Naive thymus-derived CD4-positive, alpha-beta T cell (primary cell): ENCODE data around the gene C17orf50. TPM values are rescaled to one million over a fixed set of nuclear protein-coding genes. Genes with fewer than 3 reads are reported as not detected.

Experiments
- ATAC-seq: fragments of 150-1000 bp; cut with Tn5 transposase; 2 replicates; pipeline ENCODE4 v1.10.0; 2021; ENCODE audit warnings: mild to moderate bottlenecking, moderate library complexity
- CTCF ChIA-PET: fragments of 350-600 bp; sonication (Branson Sonifier 250); formaldehyde crosslinking; loops from one replicate; lab custom pipeline; 2021; ENCODE audit warnings: antibody characterized with exemption; lab: Charles Lee
- POLR2A ChIA-PET: fragments of 350-600 bp; sonication (Branson Sonifier 250); formaldehyde crosslinking; loops from one replicate; lab custom pipeline; 2021; ENCODE audit warnings: antibody characterized with exemption, inconsistent platforms; lab: Charles Lee
- DNase-seq, 9 donors: peaks; one replicate each; pipeline versions ENCODE4 v3.0.0 to v3.0.0-alpha.2; 2020 to 2022; ENCODE audit warnings: mixed read lengths in 1 of 9
- H3K27ac ChIP-seq: one replicate; pipeline ENCODE4 v1.7.0; 2013; ENCODE audit warnings: mild to moderate bottlenecking, low read depth, low read length, moderate library complexity
- H3K27me3 ChIP-seq, 2 donors: one replicate each; pipeline ENCODE4 v1.7.0; 2013; ENCODE audit warnings: low read length in 2 of 2, mild to moderate bottlenecking in 2 of 2, moderate library complexity in 2 of 2; ENCODE audit not compliant: control insufficient read depth in 2 of 2, insufficient read depth in 2 of 2
- H3K36me3 ChIP-seq, 3 experiments: 1 replicate in 2 of 3; 2 replicates in 1 of 3; pipeline ENCODE4 v1.7.0; 2013; ENCODE audit warnings: low read length in 3 of 3, mild to moderate bottlenecking in 3 of 3, moderate library complexity in 1 of 3; ENCODE audit not compliant: insufficient read depth in 3 of 3, control insufficient read depth in 2 of 3
- H3K4me1 ChIP-seq, 2 donors: one replicate each; pipeline ENCODE4 v1.7.0; 2013; ENCODE audit warnings: low read length in 2 of 2, mild to moderate bottlenecking in 2 of 2, moderate library complexity in 1 of 2; ENCODE audit not compliant: control insufficient read depth in 2 of 2, insufficient read depth in 2 of 2
- H3K4me3 ChIP-seq: 2 replicates; pipeline ENCODE4 v1.7.0; 2013; ENCODE audit warnings: mild to moderate bottlenecking, low read length
- H3K9me3 ChIP-seq, 3 experiments: 1 replicate in 2 of 3; 2 replicates in 1 of 3; pipeline ENCODE4 v1.7.0; 2013; ENCODE audit warnings: low read length in 3 of 3; ENCODE audit not compliant: control insufficient read depth in 2 of 3
- H3K27ac Mint-ChIP-seq, 9 donors: one replicate each; pipeline ENCODE4 v1.8.0; 2020 to 2022; ENCODE audit warnings: mixed read lengths in 9 of 9, mild to moderate bottlenecking in 8 of 9, moderate library complexity in 5 of 9, inconsistent platforms in 2 of 9
- H3K27me3 Mint-ChIP-seq, 5 donors: one replicate each; pipeline ENCODE4 v1.8.0; 2021 to 2022; ENCODE audit warnings: mixed read lengths in 5 of 5, mild to moderate bottlenecking in 1 of 5
- H3K36me3 Mint-ChIP-seq, 5 donors: one replicate each; pipeline ENCODE4 v1.8.0; 2020 to 2022; ENCODE audit warnings: mixed read lengths in 5 of 5, mild to moderate bottlenecking in 3 of 5, inconsistent platforms in 1 of 5
- H3K4me1 Mint-ChIP-seq, 7 donors: one replicate each; pipeline ENCODE4 v1.8.0; 2020 to 2022; ENCODE audit warnings: mixed read lengths in 7 of 7, mild to moderate bottlenecking in 3 of 7, inconsistent platforms in 1 of 7
- H3K4me3 Mint-ChIP-seq, 10 donors: one replicate each; pipeline ENCODE4 v1.8.0; 2020 to 2022; ENCODE audit warnings: mild to moderate bottlenecking in 10 of 10, mixed read lengths in 10 of 10, moderate library complexity in 6 of 10, inconsistent platforms in 2 of 10
- H3K9me3 Mint-ChIP-seq, 11 donors: one replicate each; pipeline ENCODE4 v1.8.0; 2020 to 2022; ENCODE audit warnings: mixed read lengths in 11 of 11, mild to moderate bottlenecking in 4 of 11, inconsistent platforms in 1 of 11, moderate library complexity in 1 of 11
- intact Hi-C, 2 donors: fragments of 100-400 bp; cut with micrococcal nuclease; formaldehyde crosslinking; loops; one replicate each; pipeline ENCODE4 v1.15.1; 2023
- polyA plus RNA-seq, 2 donors: library from polyadenylated mRNA; unstranded; fragments of 300-500 nt; fragmentation: Illumina TruSeq; gene quantifications; one replicate each; pipeline ENCODE4 v1.2.3, GENCODE V29; 2021
- total RNA-seq, 6 experiments: library from RNA in 5 of 6; stranded (reverse) in 5 of 6; gene quantifications; 1 replicate in 5 of 6; 2 replicates in 1 of 6; pipeline ENCODE4 v1.2.3 and lab custom pipeline; 2021 to 2026

C17orf50 gene
- total and polyA plus RNA-seq, 7 experiments from 2014 or later: 0.27 TPM; not detected in 6

GRCh38 chr17:35790841-35791240, 30.2 kb downstream of the C17orf50 start:
- no peak for ATAC-seq
- Histone ChIP-seq H3K27me3 (no peaks in the 10 kb centered on the region), H3K4me1 (peaks cover 3 to 34% of the 10 kb centered on the region in 2 donors), H3K36me3 (no peaks in the 10 kb centered on the region), H3K27ac (no peak overlapping the region), H3K4me3 (no peak overlapping the region), H3K9me3 (no peaks in the 10 kb centered on the region)
- ChIA-PET CTCF (no interaction called here), POLR2A (no interaction called here)
- Mint-ChIP-seq H3K4me3 (peak overlapping the region in 4 of 10 donors; percentile 17 to 84 (median 36)), H3K36me3 (no peaks in the 10 kb centered on the region), H3K27ac (peak overlapping the region in 6 of 9 donors; percentile 36 to 65 (median 58)), H3K9me3 (no peaks in the 10 kb centered on the region), H3K4me1 (peaks cover 5 to 84% (median 59%) of the 10 kb centered on the region in 7 donors), H3K27me3 (peaks cover 0 to 79% (median 11%) of the 10 kb centered on the region in 5 donors)
- intact Hi-C loops: no loop called here
- DNase-seq: no peak

- H3K4me3 ChIP-seq: no peak overlapping the region
- H3K9me3 Mint-ChIP-seq: no peaks in the 10 kb centered on the region
- H3K4me1 ChIP-seq: peaks cover 4 to 36% of the 10 kb centered on the region in 2 donors
- no peaks in the 10 kb centered on the region for H3K36me3 ChIP-seq
- no peaks in the 10 kb centered on the region for H3K9me3 ChIP-seq
- H3K36me3 Mint-ChIP-seq: no peaks in the 10 kb centered on the region
- ATAC-seq (no peak), DNase-seq (no peak)
- peak overlapping the region in 8 of 9 donors; percentile 18 to 71 (median 48) for H3K27ac Mint-ChIP-seq
- intact Hi-C loops: no loop called here
- H3K4me3 Mint-ChIP-seq: peak overlapping the region in 6 of 10 donors; percentile 11 to 88 (median 43)
- no peak overlapping the region for H3K27ac ChIP-seq
- ChIA-PET CTCF (interaction anchor here (0.9 to 7.1 kb wide), 6 partner anchors 10 to 30 kb away, joined by 3 to 41 read pairs (median 6); partner anchors contain the start of gene TAF15), POLR2A (interaction anchor here (1.0 kb wide), 1 partner anchor 9 kb away, joined by 3 read pairs; no protein-coding TSS in a partner anchor)
- H3K27me3 ChIP-seq: no peaks in the 10 kb centered on the region
- H3K4me1 Mint-ChIP-seq: peaks cover 5 to 85% (median 62%) of the 10 kb centered on the region in 7 donors
- peaks cover 0 to 83% (median 16%) of the 10 kb centered on the region in 5 donors for H3K27me3 Mint-ChIP-seq
These were observed 31.1 kb downstream of the C17orf50 start for GRCh38 chr17:35791681-35792350.

- H3K27me3 Mint-ChIP-seq: peaks cover 0 to 83% (median 19%) of the 10 kb centered on the region in 5 donors
- H3K9me3 Mint-ChIP-seq: no peaks in the 10 kb centered on the region
- no peak overlapping the region for H3K4me3 ChIP-seq
- POLR2A ChIA-PET: interaction anchor here (0.5 to 6.0 kb wide), 4 partner anchors 8 to 16 kb away, joined by 3 to 34 read pairs (median 4); partner anchors contain the start of gene TAF15
- ATAC-seq (no peak), DNase-seq (no peak)
- no peaks in the 10 kb centered on the region for H3K27me3 ChIP-seq
- H3K9me3 ChIP-seq: no peaks in the 10 kb centered on the region
- no peaks in the 10 kb centered on the region for H3K36me3 Mint-ChIP-seq
- H3K27ac ChIP-seq: no peak overlapping the region
- peak overlapping the region in 6 of 9 donors; percentile 30 to 72 (median 53) for H3K27ac Mint-ChIP-seq
- peaks cover 5 to 76% (median 55%) of the 10 kb centered on the region in 7 donors for H3K4me1 Mint-ChIP-seq
- peaks cover 4 to 33% of the 10 kb centered on the region in 2 donors for H3K4me1 ChIP-seq
- H3K4me3 Mint-ChIP-seq: peak overlapping the region; percentile 37 to 90 (median 84)
- CTCF ChIA-PET: interaction anchor here (1.3 to 7.1 kb wide), 5 partner anchors 9 to 28 kb away, joined by 3 to 41 read pairs (median 6); partner anchors contain the start of gene TAF15
- intact Hi-C loops: no loop called here
- no peaks in the 10 kb centered on the region for H3K36me3 ChIP-seq
These were observed 32.6 kb downstream of the C17orf50 start for GRCh38 chr17:35793257-35793656.

GRCh38 chr17:35795007-35795870, 34.6 kb downstream of the C17orf50 start, which contains the start of gene MMP28:
MMP28 (minus strand) TSS chr17:35795641; CDS start chr17:35795377, 264 bp downstream.
- Histone ChIP-seq H3K27ac (peak within 1 kb of the TSS; percentile 4), H3K4me1 (peaks cover 4 to 21% of the 10 kb centered on the region in 2 donors), H3K27me3 (no peaks in the 10 kb centered on the region), H3K4me3 (peak within 1 kb of the TSS; percentile 33), H3K36me3 (no peaks in the 10 kb centered on the region), H3K9me3 (no peaks in the 10 kb centered on the region)
- Mint-ChIP-seq H3K36me3 (no peaks in the 10 kb centered on the region), H3K4me3 (peak within 1 kb of the TSS; percentile 79 to 90 (median 85)), H3K27me3 (peaks cover 0 to 87% (median 22%) of the 10 kb centered on the region in 5 donors), H3K27ac (peak within 1 kb of the TSS in 8 of 9 donors; percentile 6 to 84 (median 49)), H3K4me1 (peaks cover 7 to 66% (median 45%) of the 10 kb centered on the region in 7 donors), H3K9me3 (peaks cover 0 to 3% (median 0%) of the 10 kb centered on the region in 11 donors)
- intact Hi-C loops: loop anchor here in 1 of 2 donors (1.0 kb wide), 2 partner anchors 9 to 14 kb away; partner anchors contain the start of gene TAF15
- ChIA-PET POLR2A (interaction anchor here (0.5 to 6.0 kb wide), 5 partner anchors 14 to 110 kb away, joined by 3 to 34 read pairs (median 3); partner anchors contain the start of gene TAF15), CTCF (interaction anchor here (0.9 to 7.1 kb wide), 6 partner anchors 9 to 33 kb away, joined by 3 to 41 read pairs (median 4); partner anchors contain the start of gene TAF15)
- ATAC-seq (peak; percentile 81), DNase-seq (peak; percentile 20 to 68 (median 39))

GRCh38 chr17:35795871-35796265, 35.2 kb downstream of the C17orf50 start:
- Histone ChIP-seq H3K36me3 (no peaks in the 10 kb centered on the region), H3K4me3 (peak overlapping the region; percentile 33), H3K27me3 (no peaks in the 10 kb centered on the region), H3K9me3 (no peaks in the 10 kb centered on the region), H3K4me1 (peaks cover 4 to 27% of the 10 kb centered on the region in 2 donors), H3K27ac (no peak overlapping the region)
- Mint-ChIP-seq H3K4me1 (peaks cover 7 to 65% (median 46%) of the 10 kb centered on the region in 7 donors), H3K9me3 (peaks cover 0 to 3% (median 0%) of the 10 kb centered on the region in 11 donors), H3K27ac (peak overlapping the region in 4 of 9 donors; percentile 1 to 63 (median 47)), H3K27me3 (peaks cover 0 to 80% (median 22%) of the 10 kb centered on the region in 5 donors), H3K36me3 (no peaks in the 10 kb centered on the region), H3K4me3 (peak overlapping the region; percentile 77 to 87 (median 82))
- POLR2A ChIA-PET: interaction anchor here (1.0 to 6.0 kb wide), 3 partner anchors 13 to 32 kb away, joined by 3 to 34 read pairs (median 12); partner anchors contain the start of gene TAF15
- ATAC-seq (no peak), DNase-seq (no peak)
- CTCF ChIA-PET: interaction anchor here (0.9 to 7.1 kb wide), 7 partner anchors 9 to 39 kb away, joined by 3 to 41 read pairs (median 5); partner anchors contain the start of gene TAF15
- intact Hi-C loops: loop anchor here in 1 of 2 donors (1.0 kb wide), 2 partner anchors 8 to 13 kb away; partner anchors contain the start of gene TAF15
